NCI-H146 treated with DMSO at 0.1 percent for 48 hours (cell line): Measurements from ENCODE around the gene SUPT5H.
A peak's percentile ranks its signal among the peaks of the same experiment; 100 is the strongest.
"Not testable (repeated sequence)": the region's sequence is repeated elsewhere in the genome, so short reads cannot be mapped to it uniquely, and the experiment has no call there.

Experiments used
- DNase-seq: peaks from one replicate; lab custom pipeline; 2025; ENCODE audit not compliant: unreplicated experiment; lab: John Stamatoyannopoulos, UW

Gene SUPT5H

DNA sequence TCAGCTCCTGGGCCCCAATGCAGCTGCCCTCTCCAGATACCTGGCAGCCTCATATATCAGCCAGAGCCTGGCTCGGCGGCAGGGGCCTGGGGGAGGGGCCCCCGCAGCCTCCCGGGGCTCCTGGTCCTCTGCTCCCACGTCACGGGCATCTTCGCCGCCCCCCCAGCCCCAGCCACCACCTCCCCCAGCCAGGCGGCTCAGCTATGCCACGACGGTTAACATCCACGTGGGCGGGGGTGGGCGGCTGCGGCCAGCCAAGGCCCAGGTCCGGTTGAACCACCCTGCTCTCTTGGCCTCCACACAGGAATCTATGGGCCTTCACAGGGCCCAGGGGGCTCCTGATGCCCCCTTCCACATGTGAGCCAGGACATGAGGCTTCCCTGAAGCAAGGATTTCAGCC is 20.4 kb upstream of the SUPT5H start:
- DNase-seq = no peak

DNA sequence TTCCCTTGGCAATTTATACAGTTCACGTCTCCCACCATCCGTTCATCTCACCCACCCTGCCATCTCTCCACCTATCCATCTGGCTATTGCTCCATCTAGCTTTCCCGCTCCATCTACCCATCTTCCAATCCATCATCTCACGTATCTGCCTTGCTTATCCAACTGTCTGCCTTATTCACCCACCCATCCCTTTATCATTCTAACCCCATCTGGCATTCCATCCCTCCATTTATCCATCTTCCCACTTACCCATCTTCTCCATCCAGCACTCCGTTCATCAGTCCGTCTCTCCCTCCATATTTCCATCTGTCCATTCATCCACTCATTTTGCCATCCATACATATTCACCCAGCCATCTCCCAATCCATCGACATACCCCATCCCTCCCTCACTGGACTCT is 19.6 kb upstream of the SUPT5H start:
- no peak for DNase-seq

DNA sequence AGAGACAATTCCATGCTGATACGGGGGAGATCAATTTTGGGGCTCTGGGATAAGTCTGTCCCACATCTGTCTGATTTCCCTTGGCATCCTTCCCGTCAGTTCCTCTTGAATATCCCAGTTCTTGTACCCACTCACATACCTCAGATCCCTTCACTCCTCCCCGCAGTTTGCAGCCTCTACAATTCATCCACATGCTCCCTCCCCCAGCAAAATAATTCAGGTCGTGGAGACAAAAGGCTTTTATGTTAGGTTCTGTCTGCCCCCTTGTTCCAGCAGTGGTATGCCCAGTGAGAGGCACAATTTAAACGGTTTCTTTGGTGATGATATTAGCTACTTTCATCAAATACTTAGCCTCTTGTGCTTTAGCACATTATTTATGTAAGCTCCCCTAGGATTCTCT is 19.2 kb upstream of the SUPT5H start:
- no peak for DNase-seq

DNA sequence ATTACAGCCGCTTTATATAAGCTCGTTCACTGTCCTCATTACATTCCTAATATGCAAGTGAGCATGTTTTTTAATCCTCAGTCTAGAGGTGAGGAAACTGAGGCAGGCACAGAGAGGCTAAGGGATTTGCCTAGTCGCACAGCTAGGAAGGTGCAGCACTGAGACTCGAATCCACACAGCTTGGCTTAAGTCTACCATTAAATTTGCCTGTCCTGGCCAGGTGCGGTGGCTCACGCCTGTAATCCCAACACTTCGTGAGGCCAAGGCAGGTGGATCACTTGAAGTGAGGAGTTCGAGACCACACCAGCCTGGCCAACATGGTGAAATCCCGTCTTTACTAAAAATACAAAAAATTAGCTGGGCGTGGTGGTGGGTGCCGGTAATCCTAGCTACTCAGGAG is 17.7 kb upstream of the SUPT5H start:
- DNase-seq = no peak

DNA sequence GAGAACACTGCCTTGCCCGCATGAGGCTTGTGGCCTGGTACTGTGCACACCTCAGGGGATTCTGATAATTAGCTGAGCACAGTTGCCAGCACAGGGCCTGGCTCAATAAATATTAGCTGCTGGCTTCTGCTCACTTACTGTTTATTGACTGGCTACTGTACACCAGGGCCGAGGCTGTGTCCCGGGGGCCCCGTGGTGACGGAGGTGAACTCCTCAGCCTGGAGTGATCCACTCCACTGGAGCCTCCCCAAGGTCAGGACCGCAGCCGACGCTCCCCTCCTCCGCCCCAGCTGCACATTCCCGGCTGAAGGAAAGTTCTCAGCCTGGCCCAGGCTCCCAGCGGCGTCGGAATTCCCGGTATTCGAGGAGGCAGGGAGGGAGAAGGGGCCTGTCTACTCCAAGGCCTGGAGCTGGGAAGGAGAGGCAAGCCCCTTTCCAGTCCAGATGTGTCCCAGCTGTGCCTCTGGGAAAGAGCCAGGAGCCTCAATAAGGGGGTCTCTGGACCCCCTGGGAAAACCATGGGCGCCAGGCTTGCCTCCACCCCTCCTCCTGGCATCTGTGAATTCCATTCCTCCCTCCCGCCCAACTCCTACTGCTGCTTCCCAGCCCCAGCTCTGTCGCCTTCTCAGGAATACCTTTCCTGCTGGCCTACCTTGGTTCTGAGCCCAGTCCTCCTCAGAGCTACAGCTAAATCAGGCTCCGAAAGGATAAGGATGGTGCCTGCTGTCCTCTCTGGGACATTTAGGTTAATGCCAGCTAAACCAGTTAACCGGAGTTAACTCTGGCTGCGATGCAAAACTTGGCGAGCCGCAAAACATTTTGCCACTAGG is 16.9 kb upstream of the SUPT5H start:
- DNase-seq = no peak

DNA sequence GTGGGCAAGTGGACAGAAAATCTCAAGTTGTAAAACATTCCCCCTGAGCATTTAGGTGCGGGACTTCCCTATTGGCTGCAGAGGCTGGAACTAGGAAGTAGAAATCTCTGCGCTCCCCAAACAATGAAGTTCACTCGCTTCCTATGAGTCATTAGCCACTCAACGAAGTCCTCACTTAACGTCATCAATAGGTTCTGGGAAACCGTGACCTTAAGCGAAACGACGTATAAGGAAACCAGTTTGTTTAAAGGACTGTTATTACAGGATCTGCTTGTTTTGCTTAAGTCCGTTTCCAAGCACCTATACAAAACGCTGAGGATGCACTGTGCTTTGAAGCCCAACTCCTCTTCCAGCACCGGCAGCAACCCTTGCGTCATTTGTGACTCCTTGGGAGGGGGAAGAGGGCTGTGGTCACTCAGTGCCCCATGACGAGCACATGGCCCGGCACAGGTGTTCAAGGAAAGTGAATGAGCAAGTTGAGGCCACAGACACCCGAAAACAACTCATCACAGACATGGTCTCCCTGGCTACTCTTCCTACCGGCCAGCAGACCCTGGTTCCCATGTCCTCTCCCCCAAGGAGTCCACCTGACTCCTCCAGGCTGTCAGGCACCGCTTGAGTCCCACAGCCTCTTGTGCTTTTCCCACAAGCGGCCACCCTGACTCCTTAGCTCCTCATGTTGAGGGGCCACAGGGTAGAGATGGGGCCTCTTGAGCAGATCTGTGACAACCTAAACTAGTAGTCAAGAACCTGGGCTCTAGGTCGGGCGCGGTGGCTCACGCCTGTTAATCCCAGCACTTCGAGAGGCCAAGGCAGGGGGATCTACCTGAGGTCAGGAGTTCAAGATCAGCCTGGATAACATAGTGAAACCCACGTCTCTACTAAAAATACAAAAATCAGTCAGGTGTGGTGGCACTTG is 14.4 kb upstream of the SUPT5H start:
- no peak for DNase-seq

DNA sequence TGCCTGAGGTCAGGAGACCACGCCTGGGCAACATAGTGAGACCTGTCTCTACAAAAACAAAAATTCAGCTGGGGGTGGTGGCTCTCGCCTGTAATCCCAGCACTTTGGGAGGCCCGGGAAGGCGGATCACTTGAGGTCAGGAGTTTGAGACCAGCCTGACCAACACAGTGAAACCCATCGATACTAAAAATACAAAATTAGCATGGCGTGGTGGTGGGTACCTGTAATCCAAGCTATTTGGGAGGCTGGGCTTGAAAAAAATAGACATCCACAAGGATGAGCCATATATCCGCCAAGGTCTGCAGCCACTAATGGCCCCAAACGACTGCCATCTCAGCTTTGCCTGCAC is 12.7 kb upstream of the SUPT5H start:
- DNase-seq = no peak

DNA sequence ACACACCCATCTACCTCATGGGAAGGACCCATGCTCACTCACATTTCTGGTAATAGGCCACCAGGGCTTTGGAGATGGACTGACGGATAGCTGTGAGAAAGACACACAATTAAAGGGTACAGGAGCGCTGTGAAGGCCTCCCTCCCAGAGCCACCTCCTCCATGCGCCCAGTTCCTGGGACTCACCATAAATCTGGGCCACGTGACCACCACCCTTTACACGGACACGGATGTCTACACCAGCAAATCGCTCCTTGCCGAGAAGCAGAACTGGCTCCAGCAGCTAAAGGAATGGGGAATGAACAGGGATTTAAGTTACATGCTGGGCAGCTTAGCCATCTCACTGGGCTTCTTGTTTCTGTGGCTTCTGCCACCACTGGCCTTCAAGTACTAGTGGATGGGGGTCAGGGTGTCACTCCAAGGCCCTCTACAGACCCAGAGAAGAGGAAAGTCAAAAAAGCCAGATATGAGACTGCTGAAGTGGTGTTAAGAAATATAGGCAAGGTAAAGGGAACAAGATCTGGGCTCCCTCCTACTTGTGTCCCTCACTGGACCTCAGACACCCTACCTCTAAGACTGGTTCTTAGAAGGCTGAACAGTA is 11.8 kb upstream of the SUPT5H start:
- DNase-seq = no peak

DNA sequence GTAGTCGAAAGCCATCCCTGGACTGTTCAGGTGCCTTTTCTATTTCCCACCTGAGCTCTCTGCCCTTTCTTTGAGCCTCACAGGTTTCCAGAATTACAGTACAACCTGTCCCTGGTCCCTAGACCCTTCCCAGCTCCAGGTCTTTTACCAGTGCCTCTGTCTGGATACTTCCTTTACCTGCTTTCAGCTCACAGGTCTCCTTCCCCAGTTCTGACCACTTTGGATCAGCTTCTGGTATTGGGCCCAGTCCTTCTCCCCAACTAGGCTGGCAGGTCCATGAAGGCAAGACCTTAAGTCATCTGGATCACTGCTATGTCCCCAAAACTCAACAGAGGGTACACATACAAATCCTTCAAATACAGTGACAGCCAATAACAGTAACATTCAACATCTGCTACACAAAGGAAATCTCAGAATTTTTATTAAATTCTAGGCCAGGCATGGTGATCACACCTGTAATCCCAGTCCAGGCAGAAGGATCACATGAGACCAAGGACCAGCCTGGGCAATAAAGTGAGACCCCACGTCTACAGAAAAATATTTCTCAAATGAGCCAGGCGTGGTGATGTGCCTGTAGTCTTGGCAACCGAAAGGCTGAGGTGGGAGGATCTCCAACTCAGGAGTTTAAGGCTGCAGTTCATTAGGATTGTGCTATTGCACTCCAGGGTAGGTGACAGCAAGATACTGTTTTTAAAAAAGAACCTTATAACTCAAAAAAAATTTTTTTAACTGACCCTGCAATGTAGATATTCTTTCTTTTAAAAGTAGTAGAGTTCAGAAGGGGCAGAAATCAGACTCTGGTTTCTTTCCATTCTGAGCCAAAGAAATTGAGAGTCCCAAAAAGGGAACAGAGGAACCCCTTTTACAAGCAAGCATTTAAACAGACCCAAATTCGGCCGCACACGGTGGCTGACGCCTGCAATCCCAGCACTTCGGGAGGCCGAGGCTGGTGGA is 11.0 kb upstream of the SUPT5H start:
- no peak for DNase-seq

DNA sequence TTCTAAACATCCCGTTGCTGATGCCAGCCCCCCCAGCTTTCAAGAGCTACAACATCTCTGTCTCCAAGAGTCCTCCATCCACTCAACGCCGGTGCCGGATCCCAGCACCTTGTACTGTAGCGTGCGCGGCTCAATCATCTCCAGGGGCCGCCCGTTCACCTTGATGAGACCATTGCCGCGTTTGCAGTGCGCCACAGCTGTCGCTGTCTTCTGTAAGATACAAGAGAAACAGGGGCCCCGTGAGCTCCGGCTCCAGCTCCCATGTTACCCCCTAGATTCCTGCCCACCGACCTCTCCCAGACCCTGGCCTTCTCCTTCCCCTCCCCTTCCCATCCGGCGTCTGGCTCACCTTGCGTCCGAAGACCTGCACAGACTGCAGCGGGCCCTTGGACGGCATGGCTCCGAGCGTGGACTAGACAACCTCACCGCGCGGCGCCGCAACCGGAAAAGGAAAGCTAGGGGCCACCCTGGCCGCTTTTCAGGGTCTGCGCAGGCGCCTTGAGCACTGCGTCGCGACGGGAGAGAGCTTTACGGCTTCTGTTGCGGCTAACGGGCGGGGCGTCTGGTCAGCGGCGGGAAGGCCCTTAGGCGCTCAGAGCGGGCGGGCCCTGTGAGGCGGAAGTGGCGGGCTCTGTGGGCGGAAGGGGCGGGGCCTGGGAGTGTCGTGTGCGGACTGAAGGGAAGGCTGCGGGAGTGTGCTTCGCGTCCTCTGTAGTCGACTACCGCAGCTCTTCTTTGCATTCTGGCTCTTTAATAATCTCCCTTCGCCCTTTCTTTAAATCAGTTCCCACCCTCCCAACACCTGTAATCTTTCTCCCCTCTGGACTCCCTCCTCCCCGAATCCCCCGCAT is 9.7 kb upstream of the SUPT5H start, which contains the start of gene RPS16:
Gene RPS16, minus strand, starts transcription at position 451 of the 851 bp plus-strand sequence. Its CDS starts 54 bp downstream, at position 397.
- peak; percentile 98 for DNase-seq

DNA sequence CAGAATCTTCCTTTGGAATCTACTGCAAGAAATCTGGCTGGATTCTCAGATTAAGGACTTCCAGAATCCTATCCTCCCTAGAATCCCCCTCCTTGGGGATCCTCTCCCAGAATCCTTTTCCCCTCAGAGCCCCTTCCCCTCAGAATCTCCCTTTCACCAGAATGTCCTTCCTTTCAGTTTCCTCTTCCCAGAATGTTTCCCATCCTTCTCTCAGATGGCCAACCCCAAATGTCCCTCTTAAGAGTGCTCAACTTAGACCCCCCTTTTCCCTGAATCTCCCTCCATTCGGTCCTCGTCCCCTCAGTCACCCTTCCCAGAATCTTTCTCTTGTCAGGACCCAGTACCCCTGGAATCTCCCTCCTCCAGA is 9.0 kb upstream of the SUPT5H start:
- DNase-seq = peak; percentile 53

DNA sequence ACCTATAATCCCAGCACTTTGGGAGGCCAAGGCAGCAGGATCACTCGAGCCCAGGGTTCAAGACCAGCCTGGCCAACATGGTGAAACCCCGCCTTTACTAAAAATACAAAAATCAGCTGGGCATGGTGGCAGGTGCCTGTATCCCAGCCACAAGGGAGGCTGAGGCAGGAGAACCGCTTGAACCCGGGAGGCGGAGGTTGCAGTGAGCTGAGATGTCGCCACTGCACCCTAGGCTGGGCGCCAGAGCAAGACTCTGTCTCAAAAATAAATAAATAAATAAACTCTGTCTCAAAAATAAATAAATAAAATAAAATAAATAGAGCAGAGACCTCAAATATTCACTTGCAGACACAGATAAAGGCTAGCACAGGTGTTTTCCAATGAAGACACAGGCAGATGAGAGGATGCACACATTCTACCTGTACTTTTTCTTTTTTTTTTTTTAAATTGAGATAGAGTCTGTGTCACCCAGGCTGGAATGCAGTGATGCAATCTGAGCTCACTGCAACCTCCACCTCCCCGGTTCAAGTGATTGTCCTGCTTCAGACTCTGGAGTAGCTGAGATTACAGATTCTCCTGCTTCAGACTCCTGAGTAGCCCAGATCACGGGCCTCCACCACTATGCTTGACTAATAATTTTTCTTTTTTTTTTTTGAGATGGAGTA is 7.0 kb upstream of the SUPT5H start:
- no peak for DNase-seq

DNA sequence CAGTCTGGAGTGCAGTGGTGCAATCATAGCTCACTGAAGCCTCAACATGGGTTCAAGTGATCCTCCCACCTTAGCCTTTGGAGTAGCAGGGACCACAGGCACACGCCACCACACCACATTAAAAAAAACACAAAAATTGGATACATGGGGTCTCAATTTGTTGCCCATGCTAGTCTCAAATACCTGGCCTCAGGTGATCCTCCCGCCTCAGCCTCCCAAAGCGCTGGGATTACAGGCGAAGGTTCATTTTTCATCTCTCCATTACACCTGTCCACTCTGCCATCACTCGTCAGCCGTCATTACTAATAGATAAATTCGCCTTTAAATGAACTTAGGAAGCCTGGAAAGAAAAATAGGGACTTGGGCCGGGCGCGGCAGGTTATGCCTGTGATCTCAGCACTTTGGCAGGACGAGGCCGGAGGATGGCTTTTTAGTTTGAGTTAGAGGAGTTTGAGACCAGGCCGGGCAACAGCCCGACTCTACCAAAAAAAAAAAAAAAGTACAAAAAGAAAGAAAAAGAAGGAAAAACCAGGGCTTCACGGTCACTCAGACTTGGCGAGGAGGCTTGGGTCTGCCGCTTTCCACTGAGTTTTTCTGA is 685 bp upstream of the SUPT5H start:
- no peak for DNase-seq

DNA sequence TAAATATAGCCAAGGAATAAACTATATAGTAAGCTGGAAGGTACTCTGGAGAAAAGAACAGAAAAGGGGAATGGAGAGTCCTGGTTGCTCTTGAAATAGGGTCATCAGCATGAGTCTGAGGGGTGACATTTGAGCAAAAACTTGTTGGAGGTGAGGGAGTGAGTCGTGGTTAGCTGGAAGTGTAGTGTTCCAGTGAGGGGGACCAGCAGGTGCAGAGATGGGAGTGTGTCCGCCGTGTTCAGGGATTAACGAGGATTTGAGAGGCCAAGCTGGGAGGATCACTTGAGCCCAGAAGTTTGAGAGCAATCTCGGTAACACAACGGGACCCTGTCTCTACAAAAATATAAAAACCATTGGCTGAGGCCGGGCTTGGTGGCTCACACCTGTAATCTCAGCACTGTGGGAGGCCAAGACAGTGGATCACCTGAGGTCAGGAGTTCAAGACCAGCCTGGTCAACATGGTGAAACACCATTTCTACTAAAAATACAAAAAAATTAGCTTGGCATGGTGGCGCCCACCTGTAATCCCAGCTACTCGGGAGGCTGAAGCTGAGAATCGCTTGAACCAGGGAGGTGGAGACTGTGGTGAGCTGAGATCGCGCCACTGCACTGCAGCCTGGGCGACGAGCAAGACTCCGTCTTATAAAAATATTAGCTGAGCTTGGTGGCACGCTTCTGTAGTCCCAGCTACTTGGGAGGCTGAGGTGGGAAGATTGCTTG is 1.1 kb downstream of the SUPT5H start:
- no peak for DNase-seq

DNA sequence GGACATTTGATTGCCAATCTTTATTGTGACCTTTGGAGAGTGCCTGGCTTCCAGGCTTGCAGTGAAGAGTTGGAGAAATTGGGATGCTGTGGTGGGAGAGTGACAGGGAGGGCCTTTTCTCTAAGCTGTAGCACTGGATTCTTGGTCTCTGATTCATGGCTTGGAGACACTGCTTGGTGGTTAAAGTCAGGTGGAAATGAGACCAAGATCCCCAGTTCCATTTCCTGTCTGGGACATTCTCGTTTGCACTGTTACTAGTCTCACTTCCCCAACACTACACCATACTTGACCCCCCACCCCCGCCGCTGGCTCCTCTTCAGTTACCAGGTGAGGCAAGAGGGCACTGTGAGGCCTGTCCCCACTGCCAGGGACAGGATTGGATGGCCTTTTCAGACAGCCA is 2.9 kb downstream of the SUPT5H start:
- DNase-seq = no peak

DNA sequence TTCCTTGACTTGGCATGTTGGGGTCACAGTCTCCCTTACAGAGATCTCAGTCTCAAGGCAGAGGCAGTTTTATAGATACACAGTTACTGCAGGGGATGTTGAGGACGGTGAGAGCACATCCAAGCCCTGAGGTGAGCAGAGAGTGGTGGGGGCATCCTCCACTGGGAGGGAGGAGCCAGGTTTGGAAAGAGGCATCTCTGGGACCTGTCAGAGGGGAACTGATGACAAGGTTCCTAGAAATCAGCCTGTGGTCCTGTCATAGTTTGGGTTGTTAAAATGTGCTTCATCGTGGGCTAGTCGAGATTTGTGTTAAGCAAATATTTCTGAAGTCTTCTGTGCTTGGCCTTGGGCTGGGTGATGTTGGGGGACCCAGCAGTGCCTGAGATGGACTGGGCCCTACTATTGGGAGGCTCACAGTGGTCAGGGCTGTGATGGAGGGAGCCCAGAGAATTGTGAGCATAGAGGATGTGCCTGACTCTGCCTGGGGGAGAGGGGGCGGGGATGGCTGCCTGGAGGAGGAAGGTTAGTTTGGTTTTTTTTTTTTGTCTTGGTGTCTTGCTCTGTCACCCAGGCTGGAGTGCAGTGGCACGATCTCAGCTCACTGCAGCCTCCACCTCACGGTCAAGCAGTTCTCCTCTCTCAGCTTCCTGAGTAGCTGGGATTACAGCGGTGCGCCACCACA is 3.9 kb downstream of the SUPT5H start:
- DNase-seq = no peak

DNA sequence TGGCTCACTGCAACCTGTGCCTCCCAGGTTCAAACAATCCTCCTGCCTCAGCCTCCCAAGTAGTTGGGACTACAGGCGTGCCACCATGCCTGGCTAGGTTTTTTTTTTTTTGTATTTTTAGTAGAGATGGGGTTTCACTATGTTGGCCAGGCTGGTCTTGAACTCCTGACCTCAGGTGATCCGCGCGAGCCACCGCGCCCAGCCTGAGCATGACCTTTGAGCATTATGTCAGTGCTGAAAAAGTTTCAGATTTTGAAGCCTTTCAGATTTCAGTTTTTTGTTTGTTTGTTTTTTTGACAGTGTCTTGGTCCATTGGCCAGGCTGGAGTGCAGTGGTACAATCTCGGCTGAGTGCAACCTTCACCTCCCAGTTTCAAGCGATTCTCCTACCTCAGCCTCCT is 5.9 kb downstream of the SUPT5H start:
- DNase-seq = not testable (repeated sequence)

DNA sequence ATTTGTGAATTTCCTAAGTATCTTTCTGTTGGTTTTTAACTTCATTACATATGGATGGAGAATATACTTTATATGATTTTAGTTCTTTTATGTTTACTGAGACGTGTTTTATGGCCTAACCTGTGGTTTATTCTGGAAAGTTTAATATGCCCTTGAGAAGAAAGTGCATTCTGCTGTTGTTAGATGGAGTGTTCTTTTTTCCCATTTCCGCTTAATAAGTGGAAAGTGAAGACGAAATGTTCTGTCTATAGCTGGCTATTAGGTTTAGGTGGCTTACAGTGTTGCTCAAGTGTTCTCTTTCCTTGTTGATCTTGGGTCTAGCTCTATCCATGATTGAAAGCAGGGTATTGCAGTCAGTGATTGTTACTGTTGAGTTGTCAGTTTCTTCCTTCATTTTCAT is 18.0 kb downstream of the SUPT5H start:
- DNase-seq = no peak
